GM12865 (cell line): ENCODE results near the gene RCAN1.

ENCODE experiments used
- DNase-seq: peaks from one replicate; pipeline ENCODE4 v3.0.0; 2010; ENCODE audit warnings: low read depth
- H3K4me3 ChIP-seq: 2 replicates; pipeline ENCODE4 v1.5.1; 2011; ENCODE audit warnings: mild to moderate bottlenecking, low read depth, low read length, control low read depth
- TF ChIP-seq, protein P1 (sequence below): IDR thresholded peaks from 2 replicates; pipeline ENCODE4 v1.5.1; 2011; ENCODE audit warnings: low read length, control low read depth, low read depth, inconsistent platforms; ENCODE audit not compliant: insufficient read depth; ENCODE audit errors: missing control alignments

The RCAN1 gene

DNA sequence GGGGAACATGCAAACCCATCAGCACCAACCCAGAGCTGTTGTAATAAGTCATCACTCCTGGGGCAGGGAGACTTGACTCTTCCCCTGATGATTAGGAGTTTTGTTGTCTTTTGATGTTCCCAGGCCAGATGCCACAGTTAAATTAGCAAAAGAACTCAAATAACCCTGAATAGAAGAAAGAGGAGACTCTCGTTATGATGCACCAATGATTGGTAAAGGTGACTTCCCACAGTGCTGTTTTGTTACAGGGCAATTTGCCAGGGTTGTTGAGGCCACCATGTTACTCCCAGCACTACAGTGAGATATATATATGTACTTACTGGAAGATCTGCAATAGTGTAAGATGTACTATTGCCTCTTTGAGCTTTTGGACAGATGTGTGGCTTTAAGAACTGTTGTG is 24.3 kb upstream of the RCAN1 start:
- H3K4me3 ChIP-seq = no peak overlapping the region
- TF ChIP-seq, protein P1, sequence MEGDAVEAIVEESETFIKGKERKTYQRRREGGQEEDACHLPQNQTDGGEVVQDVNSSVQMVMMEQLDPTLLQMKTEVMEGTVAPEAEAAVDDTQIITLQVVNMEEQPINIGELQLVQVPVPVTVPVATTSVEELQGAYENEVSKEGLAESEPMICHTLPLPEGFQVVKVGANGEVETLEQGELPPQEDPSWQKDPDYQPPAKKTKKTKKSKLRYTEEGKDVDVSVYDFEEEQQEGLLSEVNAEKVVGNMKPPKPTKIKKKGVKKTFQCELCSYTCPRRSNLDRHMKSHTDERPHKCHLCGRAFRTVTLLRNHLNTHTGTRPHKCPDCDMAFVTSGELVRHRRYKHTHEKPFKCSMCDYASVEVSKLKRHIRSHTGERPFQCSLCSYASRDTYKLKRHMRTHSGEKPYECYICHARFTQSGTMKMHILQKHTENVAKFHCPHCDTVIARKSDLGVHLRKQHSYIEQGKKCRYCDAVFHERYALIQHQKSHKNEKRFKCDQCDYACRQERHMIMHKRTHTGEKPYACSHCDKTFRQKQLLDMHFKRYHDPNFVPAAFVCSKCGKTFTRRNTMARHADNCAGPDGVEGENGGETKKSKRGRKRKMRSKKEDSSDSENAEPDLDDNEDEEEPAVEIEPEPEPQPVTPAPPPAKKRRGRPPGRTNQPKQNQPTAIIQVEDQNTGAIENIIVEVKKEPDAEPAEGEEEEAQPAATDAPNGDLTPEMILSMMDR = no peak
- peak; percentile 78 for DNase-seq

DNA sequence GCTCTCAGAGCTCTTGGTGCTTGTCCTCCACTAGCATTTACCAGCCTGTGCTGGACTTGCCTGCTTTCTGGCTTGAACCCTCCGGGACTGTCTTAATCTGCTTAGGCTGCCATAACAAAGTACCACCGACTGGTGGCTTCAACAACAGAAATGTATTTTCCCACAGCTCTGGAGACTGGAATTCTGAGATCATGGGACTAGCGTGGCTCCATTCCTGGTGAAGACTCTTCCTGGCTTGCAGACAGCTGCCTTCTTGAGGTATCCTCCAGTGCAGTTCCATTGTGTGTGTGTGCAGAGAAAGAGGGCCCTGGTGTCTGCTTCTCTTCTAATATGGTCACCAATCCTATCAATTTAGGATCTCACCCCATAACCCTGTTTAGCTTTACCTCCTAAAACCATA is 22.0 kb upstream of the RCAN1 start:
- TF ChIP-seq, protein P1 = no peak

DNA sequence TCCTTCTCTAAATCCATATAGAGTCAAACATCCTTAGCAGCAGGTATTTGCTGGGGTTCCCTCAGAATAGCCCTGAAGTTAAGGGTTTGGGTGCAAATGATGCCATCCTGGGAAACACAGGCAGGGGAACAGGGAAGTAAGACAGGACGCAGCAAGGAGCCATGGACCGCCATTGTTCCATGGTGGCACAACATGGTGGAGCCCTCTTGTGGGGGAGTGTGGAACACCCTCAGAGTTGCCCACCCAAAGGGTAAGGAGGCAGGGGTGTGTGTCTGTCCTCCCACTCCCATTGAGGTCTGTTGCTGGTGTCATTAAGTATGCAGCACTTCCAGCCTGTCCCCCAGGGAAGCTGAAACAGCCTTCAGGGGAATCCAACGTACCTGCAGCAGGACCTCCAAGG is 20.4 kb upstream of the RCAN1 start:
- TF ChIP-seq, protein P1 = peak; percentile 35
- DNase-seq = no peak
- no peak overlapping the region for H3K4me3 ChIP-seq

More for the DNA sequence above, 22.0 kb upstream of the RCAN1 start:
- H3K4me3 ChIP-seq = no peak overlapping the region
- DNase-seq = no peak

DNA sequence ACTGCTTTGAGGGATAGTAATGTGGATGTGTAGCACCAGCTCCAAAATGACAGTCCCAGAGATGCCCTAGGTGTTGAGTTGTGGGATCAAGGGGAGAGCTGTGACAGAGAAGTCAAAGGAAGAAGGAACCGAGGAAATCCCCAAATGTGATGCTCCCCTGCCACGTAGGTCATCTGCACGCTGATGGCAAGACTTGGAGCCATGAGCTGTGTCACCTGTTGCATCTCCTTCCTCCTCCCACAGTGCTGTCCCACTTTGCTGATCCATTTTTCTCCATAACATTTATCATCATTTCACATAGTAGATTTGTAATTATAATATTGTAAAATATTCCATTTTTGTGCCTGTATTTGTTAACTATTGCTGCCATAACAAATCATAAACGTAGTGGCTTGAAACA is 17.6 kb upstream of the RCAN1 start:
- H3K4me3 ChIP-seq = no peak overlapping the region
- no peak for DNase-seq
- TF ChIP-seq, protein P1 = no peak

DNA sequence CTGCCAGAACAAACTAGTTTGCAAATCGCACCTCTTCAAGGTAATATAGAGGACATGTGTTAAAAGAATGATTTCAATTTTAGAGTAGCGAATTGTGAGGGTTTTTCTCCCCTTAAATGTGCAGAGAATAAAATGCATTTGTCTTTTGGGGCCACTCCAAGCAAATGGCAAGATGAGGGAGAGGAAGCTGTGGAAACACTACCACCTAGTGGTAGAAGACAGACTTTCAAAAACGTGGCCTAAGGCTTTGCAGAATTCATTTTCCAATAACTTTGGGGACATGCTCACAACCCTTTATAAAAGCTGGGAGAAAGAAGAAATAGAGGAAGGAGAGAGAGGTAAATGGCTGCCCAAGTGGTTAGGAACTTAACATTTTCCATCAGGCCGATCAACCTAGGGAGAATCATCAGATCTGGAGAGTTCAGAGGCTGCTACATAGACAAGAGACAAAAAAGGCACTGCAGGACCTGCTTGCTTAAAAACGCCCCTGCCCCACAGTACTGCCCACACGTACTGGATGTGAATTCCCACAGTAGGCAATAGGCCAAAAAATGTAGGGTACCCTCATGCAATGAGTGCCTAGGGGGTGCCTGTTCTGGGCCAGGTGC is 15.7 kb upstream of the RCAN1 start:
- TF ChIP-seq, protein P1 = peak; percentile 77
- no peak overlapping the region for H3K4me3 ChIP-seq
- peak; percentile 76 for DNase-seq

DNA sequence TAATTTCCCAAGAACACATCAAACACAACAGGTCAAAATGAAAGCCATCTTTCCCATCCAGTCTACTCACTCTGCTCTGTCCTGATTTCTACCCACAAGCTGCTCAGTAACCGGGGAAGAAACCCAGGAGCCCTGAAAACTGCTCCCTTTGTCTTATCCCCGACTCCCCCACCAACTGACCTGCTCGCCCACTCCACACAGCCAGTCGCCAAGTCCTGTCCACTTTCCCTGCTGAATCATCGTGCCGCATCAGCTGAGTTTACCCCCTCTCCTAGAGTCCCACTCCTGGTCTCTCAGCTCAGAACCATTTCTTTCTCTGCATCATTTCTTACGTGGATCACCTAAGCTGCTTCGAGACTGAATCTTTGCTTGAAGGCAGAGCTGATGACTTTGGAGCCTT is 11.2 kb upstream of the RCAN1 start:
- no peak for DNase-seq
- H3K4me3 ChIP-seq = no peak overlapping the region
- TF ChIP-seq, protein P1 = no peak

DNA sequence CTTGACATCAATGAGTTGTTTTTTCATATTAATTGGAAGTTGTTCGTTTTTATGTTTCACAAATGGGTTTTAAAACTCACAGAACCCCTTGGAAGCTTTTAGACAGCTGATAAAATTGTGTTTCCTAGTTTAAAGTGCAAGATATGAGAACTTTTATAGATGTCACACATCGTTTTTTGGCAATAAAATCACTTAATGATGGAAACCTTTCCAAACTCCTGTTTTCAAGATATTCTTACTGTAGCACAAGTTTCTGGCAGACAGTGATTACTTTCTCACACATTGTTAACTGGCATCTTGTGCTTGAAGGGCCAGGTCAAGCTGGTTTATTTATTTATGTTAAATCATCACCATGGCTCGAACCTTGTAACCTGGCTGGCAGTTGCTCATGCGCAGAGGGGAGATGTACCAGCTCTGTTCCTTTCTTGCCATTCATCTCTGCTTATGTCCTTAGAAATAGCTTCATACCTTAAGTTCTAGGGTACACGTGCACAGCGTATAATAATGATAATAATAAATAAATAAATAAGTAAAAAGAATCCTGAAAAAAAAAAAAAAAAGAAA is 10.2 kb upstream of the RCAN1 start:
- DNase-seq = no peak
- H3K4me3 ChIP-seq = no peak overlapping the region
- TF ChIP-seq, protein P1 = no peak
